Gastroesophageal sphincter (tissue), 4 donors: ENCODE results near the gene CELF2. TPM values are rescaled to one million over a fixed set of nuclear protein-coding genes. Genes with fewer than 3 reads are reported as not detected.

Source experiments
- ATAC-seq: fragments of 150-250 bp; one replicate; pipeline ENCODE4 v1.9.1; 2016; ENCODE audit warnings: mild to moderate bottlenecking, moderate library complexity
- H3K27ac ChIP-seq, 4 donors: fragments of 200-600 bp; sonication (generic) in 3 of 4; 1 replicate in 3 of 4; 2 replicates in 1 of 4; pipeline ENCODE4 v1.5.1; 2016 to 2019
- H3K27me3 ChIP-seq: fragments of 200-600 bp; sonication (generic); one replicate; pipeline ENCODE4 v1.5.1; 2019
- H3K36me3 ChIP-seq, 2 donors: fragments of 200-600 bp; sonication (generic); one replicate each; pipeline ENCODE4 v1.5.1; 2019; ENCODE audit warnings: control low read depth in 1 of 2
- H3K4me1 ChIP-seq, 3 donors: fragments of 200-600 bp; sonication (generic); 1 replicate in 2 of 3; 2 replicates in 1 of 3; pipeline ENCODE4 v1.5.1; 2016 to 2019; ENCODE audit warnings: control low read depth in 2 of 3
- H3K4me3 ChIP-seq, 2 donors: fragments of 200-600 bp; sonication (generic); one replicate each; pipeline ENCODE4 v1.5.1; 2019; ENCODE audit warnings: mild to moderate bottlenecking in 1 of 2, moderate library complexity in 1 of 2
- H3K9me3 ChIP-seq, 3 donors: fragments of 200-600 bp; sonication (generic); one replicate each; pipeline ENCODE4 v1.5.1; 2017 to 2019; ENCODE audit warnings: control low read depth in 2 of 3
- CTCF ChIP-seq, 4 experiments: fragments of 200-600 bp in 2 of 4; fragments of 450-650 bp in 2 of 4; sonication (generic) in 1 of 4; IDR thresholded peaks; one replicate each; pipeline ENCODE4 v1.5.1; 2017 to 2019; ENCODE audit warnings: antibody characterized with exemption in 4 of 4, mild to moderate bottlenecking in 2 of 4, moderate library complexity in 2 of 4
- EP300 ChIP-seq: sonication (generic); formaldehyde crosslinking; IDR thresholded peaks from one replicate; pipeline ENCODE4 v1.6.1; 2017; ENCODE audit warnings: antibody characterized with exemption, mild to moderate bottlenecking
- POLR2A ChIP-seq, 2 donors: fragments of 450-650 bp; IDR thresholded peaks; one replicate each; pipeline ENCODE4 v1.6.1; 2017; ENCODE audit warnings: antibody characterized with exemption in 2 of 2, mild to moderate bottlenecking in 2 of 2, moderate library complexity in 1 of 2
- POLR2AphosphoS5 ChIP-seq: sonication (generic); formaldehyde crosslinking; IDR thresholded peaks from one replicate; pipeline ENCODE4 v1.6.1; 2017; ENCODE audit warnings: antibody characterized with exemption
- WGBS, 2 donors: methylation state at CpG; one replicate each; pipeline ENCODE4 v1.1.5; 2018; ENCODE audit warnings: low coverage in 1 of 2; 5-methylcytosine and 5-hydroxymethylcytosine counted together
- total RNA-seq, 4 donors: library from RNA; depleted of rRNA; stranded (reverse); fragments of >200 nt; gene quantifications; one replicate each; pipeline ENCODE4 v1.1.0, GENCODE V29; 2016

CELF2 gene
- total RNA-seq, 4 donors from 2014 or later, result 82.4 to 122 (median 110) TPM

GRCh38 chr10:11213137-11213536, 195.5 kb downstream of the CELF2 start:
- Histone ChIP-seq H3K4me1 (peaks cover 0 to 73% (median 7%) of the 10 kb centered on the region in 3 donors), H3K27ac (no peak overlapping the region)
- no peak for ATAC-seq

GRCh38 chr10:11214407-11214806, 196.7 kb downstream of the CELF2 start:
- Histone ChIP-seq H3K27ac (no peak overlapping the region), H3K4me3 (no peak overlapping the region), H3K4me1 (peaks cover 0 to 71% (median 7%) of the 10 kb centered on the region in 3 donors), H3K27me3 (no peaks in the 10 kb centered on the region), H3K9me3 (no peaks in the 10 kb centered on the region), H3K36me3 (peaks cover 0 to 26% of the 10 kb centered on the region in 2 donors)
- WGBS, 2 donors, result 86 to 92% methylated on average over 3 to 9 of the region's 10 CpGs
- TF ChIP-seq POLR2A (IDR thresholded peaks at IDR 0.05) (no peak), POLR2AphosphoS5 (no peak), EP300 (no peak), CTCF (IDR thresholded peaks at IDR 0.05) (no peak)
- no peak for ATAC-seq

More at GRCh38 chr10:11213137-11213536, 195.5 kb downstream of the CELF2 start:
- H3K27me3 ChIP-seq, result no peaks in the 10 kb centered on the region
- no peak overlapping the region for H3K4me3 ChIP-seq
- no peak for TF ChIP-seq EP300
- TF ChIP-seq CTCF (IDR thresholded peaks at IDR 0.05), result no peak
- no peak for TF ChIP-seq POLR2AphosphoS5
- no peak for TF ChIP-seq POLR2A (IDR thresholded peaks at IDR 0.05)
- peaks cover 0 to 17% of the 10 kb centered on the region in 2 donors for H3K36me3 ChIP-seq
- no peaks in the 10 kb centered on the region for H3K9me3 ChIP-seq
- 41 to 68% methylated on average over 2 of the region's 4 CpGs for WGBS, 2 donors

- no peaks in the 10 kb centered on the region for H3K9me3 ChIP-seq
- H3K4me3 ChIP-seq, result no peak overlapping the region
- H3K4me1 ChIP-seq, result peaks cover 0 to 60% (median 7%) of the 10 kb centered on the region in 3 donors
- no peak overlapping the region for H3K27ac ChIP-seq
- peaks cover 0 to 31% of the 10 kb centered on the region in 2 donors for H3K36me3 ChIP-seq
- no peak for TF ChIP-seq POLR2AphosphoS5
- 95 to 100% methylated on average over 1 to 4 of the region's 4 CpGs for WGBS, 2 donors
- ATAC-seq, result no peak
- H3K27me3 ChIP-seq, result no peaks in the 10 kb centered on the region
These were observed 197.8 kb downstream of the CELF2 start for GRCh38 chr10:11215471-11215870.

- H3K4me3 ChIP-seq, result no peak overlapping the region
- H3K27me3 ChIP-seq, result no peaks in the 10 kb centered on the region
- ATAC-seq, result no peak
- peaks cover 0 to 48% (median 7%) of the 10 kb centered on the region in 3 donors for H3K4me1 ChIP-seq
- no peak overlapping the region for H3K27ac ChIP-seq
- H3K36me3 ChIP-seq, result peaks cover 0 to 39% of the 10 kb centered on the region in 2 donors
- TF ChIP-seq EP300 (no peak), POLR2AphosphoS5 (no peak), POLR2A (IDR thresholded peaks at IDR 0.05) (no peak), CTCF (IDR thresholded peaks at IDR 0.05) (no peak)
- WGBS, 2 donors, result 89 to 100% methylated on average over 1 to 2 of the region's 3 CpGs
- H3K9me3 ChIP-seq, result no peaks in the 10 kb centered on the region
These were observed 199.8 kb downstream of the CELF2 start for GRCh38 chr10:11217521-11217920.

- WGBS, 2 donors, result 67 to 90% methylated on average over 4 to 5 of the region's 5 CpGs
- Histone ChIP-seq H3K9me3 (no peaks in the 10 kb centered on the region), H3K4me3 (no peak overlapping the region), H3K27me3 (no peaks in the 10 kb centered on the region), H3K4me1 (peaks cover 0 to 46% (median 3%) of the 10 kb centered on the region in 3 donors), H3K36me3 (peaks cover 0 to 45% of the 10 kb centered on the region in 2 donors), H3K27ac (no peak overlapping the region)
- no peak for ATAC-seq
- TF ChIP-seq EP300, result no peak
- TF ChIP-seq CTCF (IDR thresholded peaks at IDR 0.05), result no peak
- no peak for TF ChIP-seq POLR2AphosphoS5
- no peak for TF ChIP-seq POLR2A (IDR thresholded peaks at IDR 0.05)
These were observed 200.7 kb downstream of the CELF2 start for GRCh38 chr10:11218395-11218794.
